HG02642 (cell line): ENCODE results near the gene DEPP1.

Source experiments
- ATAC-seq: cut with Tn5 transposase; IDR thresholded peaks from one replicate; pipeline ENCODE4 v1.9.1; 2021; ENCODE audit warnings: mild to moderate bottlenecking; ENCODE audit not compliant: unreplicated experiment, poor library complexity

Gene DEPP1

GRCh38 chr10:44980309-44981171, 1.9 kb upstream of the DEPP1 start:
- ATAC-seq: no peak

DNA sequence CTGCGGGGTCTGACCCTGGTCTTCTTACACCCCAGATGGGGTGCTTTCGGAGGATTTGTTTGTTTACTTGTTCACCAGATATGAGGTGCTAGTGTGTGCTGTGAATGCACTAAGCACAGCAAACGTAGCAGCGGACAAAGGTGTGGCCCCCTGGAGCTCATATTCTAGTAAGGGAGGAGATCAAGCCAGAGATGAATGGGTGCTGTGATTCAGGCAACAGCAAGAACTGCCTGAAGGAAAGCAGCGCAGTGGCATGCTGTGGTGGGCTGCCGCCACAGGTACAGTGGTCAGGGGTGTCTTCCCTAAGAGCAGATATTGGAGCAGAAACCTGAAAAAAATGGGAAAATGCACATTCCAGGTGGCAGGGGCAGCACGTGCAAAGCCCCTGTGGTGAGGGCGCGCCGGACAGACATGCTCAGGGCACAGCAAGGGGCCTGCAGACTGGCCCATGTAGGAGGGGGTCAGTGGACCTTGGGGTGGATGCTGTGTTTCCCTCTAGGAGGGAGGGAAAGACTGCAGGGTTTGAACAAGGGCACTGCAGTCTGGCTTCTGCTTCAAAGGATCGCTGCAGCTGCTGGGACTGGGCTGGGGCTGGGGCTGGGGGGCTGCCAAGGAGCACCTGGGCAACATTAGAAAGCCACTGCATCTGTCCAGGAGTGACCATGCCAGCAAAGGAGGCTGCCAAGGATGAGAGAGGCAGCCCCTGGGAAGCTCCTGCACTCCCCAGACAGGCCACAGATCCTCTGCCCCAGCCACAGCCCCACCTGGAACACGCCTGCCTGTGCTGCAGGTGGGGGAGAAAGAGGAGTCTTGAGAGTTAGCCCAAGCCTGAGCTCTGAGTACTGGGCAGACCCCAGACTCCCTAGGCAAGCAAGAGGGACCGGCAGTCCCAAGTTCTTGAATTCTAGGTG, 927 bp upstream of the DEPP1 start:
- ATAC-seq: no peak

GRCh38 chr10:44978213-44978569, 418 bp downstream of the DEPP1 start:
- ATAC-seq: no peak

DNA sequence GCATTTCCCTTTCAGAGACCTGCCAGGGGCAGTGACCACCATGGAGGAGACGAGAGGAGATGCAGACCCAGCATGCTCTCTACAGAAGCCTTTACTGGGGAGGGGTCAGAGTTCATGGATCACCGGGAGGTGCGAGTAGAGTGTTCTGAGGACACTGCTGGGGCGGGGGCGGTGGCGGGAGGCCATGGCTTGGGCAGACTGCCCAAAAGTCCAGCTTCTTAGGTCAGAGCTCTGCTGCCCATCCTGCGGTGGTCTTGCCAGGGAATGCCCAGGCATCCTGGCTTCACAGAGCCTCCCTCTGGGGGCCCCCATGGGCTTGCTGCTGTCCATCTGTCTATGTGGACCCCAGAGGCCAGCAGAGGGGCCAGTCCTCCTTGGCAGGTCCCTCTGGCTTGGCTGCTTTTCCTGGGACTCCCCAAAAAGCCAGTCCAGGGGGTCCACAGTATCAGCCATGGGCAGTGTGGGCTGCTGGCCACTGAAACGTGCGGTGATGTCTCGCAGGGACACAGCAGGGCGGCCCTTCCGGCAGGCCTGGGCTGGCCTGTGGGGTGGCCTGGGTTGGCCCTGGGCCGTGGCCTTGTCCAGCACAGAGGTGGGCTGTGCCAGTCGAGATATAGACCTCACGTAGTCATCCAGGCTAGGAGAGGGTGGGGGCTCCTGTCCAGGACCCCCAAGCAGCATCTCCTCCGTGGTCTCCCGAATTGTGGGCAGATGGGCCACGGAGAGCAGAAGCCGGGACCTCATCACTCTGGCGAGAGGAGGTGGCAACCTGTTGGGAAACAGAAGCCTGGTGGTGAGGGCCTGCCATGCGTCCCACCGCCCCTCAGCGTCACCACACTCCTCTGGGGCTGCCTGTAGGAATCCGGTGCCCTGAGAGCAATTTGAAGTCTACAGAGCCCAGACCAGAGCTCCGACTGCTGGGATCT, 1.1 kb downstream of the DEPP1 start:
- no peak for ATAC-seq

GRCh38 chr10:44976352-44977198, 2.0 kb downstream of the DEPP1 start:
- no peak for ATAC-seq

DNA sequence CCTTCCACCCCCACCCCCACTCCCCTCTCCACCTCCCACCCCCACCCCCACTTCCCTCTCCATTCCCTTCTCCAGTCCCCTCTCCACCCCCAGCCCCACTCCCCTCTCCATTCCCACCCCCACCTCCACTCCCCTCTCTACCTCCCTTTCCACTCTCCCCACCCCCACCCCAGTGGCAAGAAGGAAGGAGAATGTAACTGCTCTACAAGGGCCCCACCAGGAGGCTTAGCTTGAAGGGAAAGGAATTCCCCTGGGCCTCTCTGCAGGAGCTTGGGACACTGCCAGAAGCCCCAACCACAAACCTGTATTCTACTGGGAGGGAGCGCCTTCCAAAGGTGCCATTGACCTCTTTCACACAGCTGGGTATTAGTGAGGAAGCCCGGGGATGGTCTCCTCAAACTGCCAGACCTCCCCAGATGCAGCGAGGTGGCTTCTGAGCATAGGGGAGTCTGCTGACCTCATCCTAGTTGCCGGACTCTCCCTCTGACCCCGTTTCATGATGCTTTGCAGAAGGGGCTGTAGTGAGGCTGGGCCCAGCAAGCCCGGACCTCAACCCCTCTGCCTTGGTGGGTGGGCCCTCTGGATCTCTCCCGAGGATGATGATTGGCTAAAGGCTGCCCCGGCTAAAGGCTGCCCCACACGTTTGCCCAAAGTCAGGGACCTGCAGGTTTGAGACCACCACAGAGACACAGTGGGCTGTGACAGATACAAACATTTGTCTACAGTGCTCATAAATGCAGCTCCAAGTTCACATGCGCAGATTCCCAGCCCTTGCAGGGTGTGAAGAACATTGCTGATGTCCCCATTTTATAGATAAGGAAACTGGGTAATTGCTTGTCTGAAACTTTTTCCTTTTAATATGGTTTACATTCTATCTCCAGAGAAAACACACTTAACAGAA, 2.9 kb downstream of the DEPP1 start:
- no peak for ATAC-seq

DNA sequence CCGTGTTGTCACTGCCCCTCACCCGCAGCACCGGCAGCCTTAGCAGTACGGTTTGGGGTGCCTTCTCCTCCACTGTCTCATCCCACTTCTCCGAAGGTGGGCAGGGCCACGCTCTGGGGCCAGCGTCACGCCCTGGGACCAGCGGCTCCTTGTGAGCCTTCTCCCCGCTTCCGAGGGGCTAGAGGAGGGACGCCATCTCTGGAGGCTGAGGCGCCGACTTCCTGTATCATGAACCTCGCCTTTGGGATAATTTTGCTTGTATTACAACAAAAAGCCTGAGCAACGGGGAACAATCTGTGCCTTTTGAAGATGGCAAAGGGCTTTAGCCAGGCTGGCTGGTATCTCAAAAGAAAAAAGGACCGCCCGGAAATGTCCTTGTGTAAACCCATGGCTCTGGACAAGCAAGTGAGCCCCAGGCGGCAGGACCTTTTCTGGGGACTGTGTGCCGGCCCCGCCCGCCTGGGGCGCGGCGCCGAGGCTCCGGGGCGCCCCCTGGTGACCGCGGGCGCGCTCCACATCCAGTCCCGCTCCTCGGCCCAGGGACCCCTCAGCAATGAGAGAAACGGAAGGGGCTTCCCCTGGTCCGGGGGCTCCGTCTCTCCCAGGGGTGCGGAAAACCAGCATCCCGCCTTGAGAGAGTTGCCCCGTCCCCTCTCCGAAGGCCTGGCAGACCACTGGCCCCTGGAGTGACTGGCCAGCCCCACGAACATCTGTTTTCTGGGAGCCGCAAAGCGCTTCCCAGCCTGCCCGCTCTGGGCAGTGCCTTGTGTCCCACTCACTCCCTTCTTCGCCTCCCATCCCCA, 3.8 kb downstream of the DEPP1 start:
- ATAC-seq: peak; percentile 63

DNA sequence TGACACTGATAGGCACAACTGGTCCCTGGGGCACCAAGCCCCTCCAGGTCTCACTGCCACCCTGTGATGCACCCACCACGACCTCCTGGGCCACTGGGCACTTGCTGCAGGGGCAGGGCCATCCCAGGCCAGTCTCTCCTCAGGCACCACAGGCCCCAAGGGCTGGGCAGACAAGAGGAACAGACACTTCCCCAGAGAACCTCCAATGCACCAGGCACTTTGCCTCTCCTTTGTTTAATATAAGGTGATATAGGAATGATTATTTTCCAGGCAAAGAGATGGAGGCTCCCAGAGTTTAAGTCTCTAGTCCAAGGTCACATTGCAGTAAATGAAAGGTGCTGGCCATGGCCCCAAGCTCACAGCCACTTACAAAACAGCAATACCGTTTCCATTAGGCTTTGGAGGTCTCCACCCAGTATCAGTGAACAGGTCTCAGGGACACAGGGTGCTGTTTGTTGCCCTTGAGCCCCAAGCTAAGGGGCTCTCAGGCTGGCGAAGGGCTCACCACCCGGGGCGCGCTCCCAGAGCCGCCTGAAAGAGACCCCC, 4.5 kb downstream of the DEPP1 start:
- ATAC-seq: peak; percentile 0

GRCh38 chr10:44973323-44974081, 5.1 kb downstream of the DEPP1 start:
- no peak for ATAC-seq

DNA sequence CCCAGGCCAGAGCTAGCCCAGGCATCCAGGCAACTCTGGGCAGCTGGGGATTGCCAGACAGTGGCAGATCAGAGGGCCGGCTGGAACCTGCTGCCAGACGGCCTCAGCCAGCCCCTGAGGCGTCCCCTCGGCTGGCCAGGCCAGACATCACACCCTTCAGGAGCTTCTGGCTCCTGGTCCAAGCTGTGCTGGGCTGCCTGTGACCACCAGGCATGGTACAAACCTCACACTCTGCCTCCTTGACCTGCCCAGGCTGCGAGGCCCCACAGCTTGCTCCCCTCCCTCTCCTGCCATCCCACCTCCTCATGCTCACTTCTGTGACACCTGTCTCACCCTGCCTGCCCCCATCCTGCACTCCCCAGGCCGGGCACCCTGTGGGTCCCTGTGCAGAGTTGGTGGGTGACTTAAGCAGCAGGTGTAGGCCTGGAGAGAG, 5.7 kb downstream of the DEPP1 start:
- no peak for ATAC-seq

- ATAC-seq: no peak
Measured at GRCh38 chr10:44971935-44972757, 6.5 kb downstream of the DEPP1 start.

- ATAC-seq: no peak
Measured at GRCh38 chr10:44971434-44971833, 7.2 kb downstream of the DEPP1 start.

DNA sequence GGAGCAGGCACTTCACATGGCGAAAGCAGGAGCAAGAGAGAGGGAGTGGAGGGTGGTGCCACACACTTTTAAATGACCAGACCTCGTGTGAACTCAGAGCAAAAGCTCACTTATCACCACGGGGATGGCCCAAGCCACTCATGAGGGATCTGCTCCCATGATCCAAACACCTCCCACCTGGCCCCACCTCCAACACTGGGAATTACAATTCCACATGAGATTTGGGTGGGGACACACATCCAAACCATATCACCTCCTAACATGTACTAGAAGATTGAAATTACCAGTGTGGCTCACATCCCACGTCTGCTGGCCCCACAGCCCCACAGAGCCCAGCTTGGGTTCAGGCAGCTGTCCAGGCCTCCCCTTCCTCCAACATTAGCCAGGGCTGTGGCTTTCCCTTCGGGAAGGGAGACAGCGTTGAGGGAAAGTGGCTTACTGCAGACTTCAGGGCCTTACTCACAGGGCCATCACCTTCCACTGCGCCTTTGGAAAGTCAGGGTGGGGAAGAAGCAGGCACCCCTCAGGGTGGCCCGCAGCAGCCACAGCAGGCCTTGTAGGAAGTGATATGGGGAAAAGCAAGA, 7.7 kb downstream of the DEPP1 start:
- ATAC-seq: no peak

- ATAC-seq: no peak
Measured at GRCh38 chr10:44969854-44970253, 8.8 kb downstream of the DEPP1 start.
